ENCODE results near the gene DSG3. TPM values are rescaled to one million over a fixed set of nuclear protein-coding genes. Genes with fewer than 3 reads are reported as not detected.
A peak's percentile ranks its signal among the peaks of the same experiment; 100 is the strongest.
"Not testable (repeated sequence)": the region's sequence is repeated elsewhere in the genome, so short reads cannot be mapped to it uniquely, and the experiment has no call there.

DSG3 gene
- total and polyA plus RNA-seq, 4 experiments from 2014 or later, result 0.03 TPM; not detected in 3

- no peak overlapping the region for H3K4me3 Mint-ChIP-seq
- Histone ChIP-seq H3K4me1 (ENCODE audit: insufficient read depth, low read length) (no peaks in the 10 kb centered on the region), H3K36me3 (ENCODE audit: insufficient read depth, low read length) (no peaks in the 10 kb centered on the region), H3K27ac (ENCODE audit: low read depth, low read length) (no peak overlapping the region), H3K27me3 (ENCODE audit: insufficient read depth, low read length) (no peaks in the 10 kb centered on the region), H3K4me3 (ENCODE audit: low read length in 2 of 2) (no peak overlapping the region), H3K9me3 (ENCODE audit: control insufficient read depth in 1 of 2, low read length in 2 of 2) (no peaks in the 10 kb centered on the region)
- DNase-seq, result no peak
- H3K27me3 Mint-ChIP-seq, result peaks cover 9 to 11% of the 10 kb centered on the region in 2 donors
- CTCF ChIA-PET (ENCODE audit: partially characterized antibody), result no interaction called here
- no peak overlapping the region for H3K27ac Mint-ChIP-seq
- POLR2A ChIA-PET (ENCODE audit: partially characterized antibody), result no interaction called here
- intact Hi-C loops (cut with micrococcal nuclease), result no loop called here
- H3K9me3 Mint-ChIP-seq, result peaks cover 0 to 7% (median 0%) of the 10 kb centered on the region in 8 donors
- H3K36me3 Mint-ChIP-seq, result no peaks in the 10 kb centered on the region
- peaks cover 0 to 1% (median 0%) of the 10 kb centered on the region in 4 donors for H3K4me1 Mint-ChIP-seq
Measured at GRCh38 chr18:31492671-31493070, 45.1 kb downstream of the DSG3 start.

- H3K4me3 Mint-ChIP-seq, result no peak overlapping the region
- DNase-seq, result no peak
- H3K9me3 ChIP-seq (ENCODE audit: control insufficient read depth in 1 of 2, low read length in 2 of 2), result no peaks in the 10 kb centered on the region
- intact Hi-C loops (cut with micrococcal nuclease), result no loop called here
- H3K4me1 Mint-ChIP-seq, result peaks cover 0 to 1% (median 0%) of the 10 kb centered on the region in 4 donors
- H3K27me3 ChIP-seq (ENCODE audit: insufficient read depth, low read length), result no peaks in the 10 kb centered on the region
- H3K4me1 ChIP-seq (ENCODE audit: insufficient read depth, low read length), result no peaks in the 10 kb centered on the region
- peaks cover 0 to 7% (median 0%) of the 10 kb centered on the region in 8 donors for H3K9me3 Mint-ChIP-seq
- H3K27me3 Mint-ChIP-seq, result peaks cover 9 to 12% of the 10 kb centered on the region in 2 donors
- H3K36me3 ChIP-seq (ENCODE audit: insufficient read depth, low read length), result no peaks in the 10 kb centered on the region
- H3K36me3 Mint-ChIP-seq, result no peaks in the 10 kb centered on the region
- H3K4me3 ChIP-seq (ENCODE audit: low read length in 2 of 2), result no peak overlapping the region
- no peak overlapping the region for H3K27ac Mint-ChIP-seq
- CTCF ChIA-PET (ENCODE audit: partially characterized antibody), result no interaction called here
- H3K27ac ChIP-seq (ENCODE audit: low read depth, low read length), result no peak overlapping the region
- POLR2A ChIA-PET (ENCODE audit: partially characterized antibody), result no interaction called here
Measured at GRCh38 chr18:31493171-31493570, 45.6 kb downstream of the DSG3 start.

GRCh38 chr18:31493941-31494340 lies 46.4 kb downstream of the DSG3 start:
- H3K36me3 Mint-ChIP-seq, result no peaks in the 10 kb centered on the region
- peaks cover 1 to 5% (median 3%) of the 10 kb centered on the region in 4 donors for H3K4me1 Mint-ChIP-seq
- H3K36me3 ChIP-seq (ENCODE audit: insufficient read depth, low read length), result no peaks in the 10 kb centered on the region
- H3K9me3 Mint-ChIP-seq, result peaks cover 0 to 7% (median 0%) of the 10 kb centered on the region in 8 donors
- peaks cover 12 to 16% of the 10 kb centered on the region in 2 donors for H3K27me3 Mint-ChIP-seq
- no peak for DNase-seq
- H3K27ac ChIP-seq (ENCODE audit: low read depth, low read length), result no peak overlapping the region
- ChIA-PET POLR2A (ENCODE audit: partially characterized antibody) (no interaction called here), CTCF (ENCODE audit: partially characterized antibody) (no interaction called here)
- no peaks in the 10 kb centered on the region for H3K27me3 ChIP-seq (ENCODE audit: insufficient read depth, low read length)
- no peak overlapping the region for H3K4me3 Mint-ChIP-seq
- intact Hi-C loops (cut with micrococcal nuclease), result no loop called here
- H3K4me1 ChIP-seq (ENCODE audit: insufficient read depth, low read length), result no peaks in the 10 kb centered on the region
- H3K27ac Mint-ChIP-seq, result no peak overlapping the region
- no peaks in the 10 kb centered on the region for H3K9me3 ChIP-seq (ENCODE audit: control insufficient read depth in 1 of 2, low read length in 2 of 2)
- no peak overlapping the region for H3K4me3 ChIP-seq (ENCODE audit: low read length in 2 of 2)

GRCh38 chr18:31494705-31495244 lies 47.2 kb downstream of the DSG3 start:
- H3K36me3 ChIP-seq (ENCODE audit: insufficient read depth, low read length); H3K4me1 ChIP-seq (ENCODE audit: insufficient read depth, low read length); DNase-seq; intact Hi-C loops (cut with micrococcal nuclease); H3K9me3 ChIP-seq (ENCODE audit: control insufficient read depth in 1 of 2, low read length in 2 of 2); CTCF ChIA-PET (ENCODE audit: partially characterized antibody); H3K27me3 ChIP-seq (ENCODE audit: insufficient read depth, low read length); H3K27ac ChIP-seq (ENCODE audit: low read depth, low read length); H3K36me3 Mint-ChIP-seq; H3K4me3 ChIP-seq (ENCODE audit: low read length in 2 of 2); POLR2A ChIA-PET (ENCODE audit: partially characterized antibody); H3K4me3 Mint-ChIP-seq; H3K27ac Mint-ChIP-seq; H3K9me3 Mint-ChIP-seq: not testable (repeated sequence)
- H3K4me1 Mint-ChIP-seq, result peaks cover 2 to 12% (median 3%) of the 10 kb centered on the region in 4 donors
- H3K27me3 Mint-ChIP-seq, result peaks cover 18 to 21% of the 10 kb centered on the region in 2 donors

- Histone ChIP-seq H3K27me3 (ENCODE audit: insufficient read depth, low read length) (peaks cover 8% of the 10 kb centered on the region), H3K27ac (ENCODE audit: low read depth, low read length) (no peak overlapping the region), H3K4me3 (ENCODE audit: low read length in 2 of 2) (no peak overlapping the region), H3K9me3 (ENCODE audit: control insufficient read depth in 1 of 2, low read length in 2 of 2) (no peaks in the 10 kb centered on the region), H3K36me3 (ENCODE audit: insufficient read depth, low read length) (no peaks in the 10 kb centered on the region), H3K4me1 (ENCODE audit: insufficient read depth, low read length) (no peaks in the 10 kb centered on the region)
- H3K4me1 Mint-ChIP-seq, result peaks cover 2 to 12% (median 3%) of the 10 kb centered on the region in 4 donors
- peaks cover 18 to 25% of the 10 kb centered on the region in 2 donors for H3K27me3 Mint-ChIP-seq
- ChIA-PET CTCF (ENCODE audit: partially characterized antibody) (no interaction called here), POLR2A (ENCODE audit: partially characterized antibody) (no interaction called here)
- intact Hi-C loops (cut with micrococcal nuclease), result no loop called here
- H3K36me3 Mint-ChIP-seq, result no peaks in the 10 kb centered on the region
- H3K4me3 Mint-ChIP-seq, result no peak overlapping the region
- no peak for DNase-seq
- H3K9me3 Mint-ChIP-seq, result peaks cover 0 to 6% (median under 1%) of the 10 kb centered on the region in 8 donors
- H3K27ac Mint-ChIP-seq, result no peak overlapping the region
Measured at GRCh38 chr18:31497404-31497835, 49.9 kb downstream of the DSG3 start.

- H3K4me1 Mint-ChIP-seq, result peaks cover 2 to 12% (median 3%) of the 10 kb centered on the region in 4 donors
- Histone ChIP-seq H3K4me3 (ENCODE audit: low read length in 2 of 2) (no peak within 1 kb of the TSS), H3K27me3 (ENCODE audit: insufficient read depth, low read length) (peaks cover 8% of the 10 kb centered on the region), H3K4me1 (ENCODE audit: insufficient read depth, low read length) (no peaks in the 10 kb centered on the region), H3K27ac (ENCODE audit: low read depth, low read length) (no peak within 1 kb of the TSS), H3K36me3 (ENCODE audit: insufficient read depth, low read length) (no peaks in the 10 kb centered on the region), H3K9me3 (ENCODE audit: control insufficient read depth in 1 of 2, low read length in 2 of 2) (no peaks in the 10 kb centered on the region)
- intact Hi-C loops (cut with micrococcal nuclease), result no loop called here
- peaks cover 0 to 6% (median 1%) of the 10 kb centered on the region in 8 donors for H3K9me3 Mint-ChIP-seq
- H3K4me3 Mint-ChIP-seq, result peak within 1 kb of the TSS; percentile 23 to 74 (median 57)
- H3K27ac Mint-ChIP-seq, result no peak within 1 kb of the TSS
- DNase-seq, result no peak
- ChIA-PET CTCF (ENCODE audit: partially characterized antibody) (no interaction called here), POLR2A (ENCODE audit: partially characterized antibody) (no interaction called here)
- peaks cover 18 to 25% of the 10 kb centered on the region in 2 donors for H3K27me3 Mint-ChIP-seq
- no peaks in the 10 kb centered on the region for H3K36me3 Mint-ChIP-seq
Measured at GRCh38 chr18:31497836-31498573, 50.5 kb downstream of the DSG3 start, which contains the start of gene DSG2. Gene DSG2, plus strand, starts transcription at chr18:31498177. Its CDS starts 75 bp downstream, at chr18:31498252.

GRCh38 chr18:31498574-31499524 lies 51.3 kb downstream of the DSG3 start:
- Histone ChIP-seq H3K36me3 (ENCODE audit: insufficient read depth, low read length) (no peaks in the 10 kb centered on the region), H3K4me3 (ENCODE audit: low read length in 2 of 2) (no peak overlapping the region), H3K27me3 (ENCODE audit: insufficient read depth, low read length) (peaks cover 8% of the 10 kb centered on the region), H3K27ac (ENCODE audit: low read depth, low read length) (no peak overlapping the region), H3K9me3 (ENCODE audit: control insufficient read depth in 1 of 2, low read length in 2 of 2) (no peaks in the 10 kb centered on the region), H3K4me1 (ENCODE audit: insufficient read depth, low read length) (no peaks in the 10 kb centered on the region)
- Mint-ChIP-seq H3K36me3 (no peaks in the 10 kb centered on the region), H3K4me1 (peaks cover 2 to 12% (median 3%) of the 10 kb centered on the region in 4 donors), H3K9me3 (peaks cover 0 to 6% (median 1%) of the 10 kb centered on the region in 8 donors), H3K27me3 (peaks cover 18 to 23% of the 10 kb centered on the region in 2 donors), H3K27ac (no peak overlapping the region), H3K4me3 (peak overlapping the region; percentile 23 to 74 (median 57))
- no peak for DNase-seq
- intact Hi-C loops (cut with micrococcal nuclease), result no loop called here
- POLR2A ChIA-PET (ENCODE audit: partially characterized antibody), result no interaction called here
- CTCF ChIA-PET (ENCODE audit: partially characterized antibody), result no interaction called here

All from CD4-positive, alpha-beta memory T cell (primary cell).